Epithelial cell of prostate (primary cell): Measurements from ENCODE around the gene OR13C2.

Source experiments
- DNase-seq: peaks from one replicate; pipeline ENCODE4 v3.0.0-alpha.2; 2011; ENCODE audit warnings: low read depth, low spot score
- H3K27ac ChIP-seq: fragments of 450-650 bp; 2 replicates; pipeline ENCODE4 v1.5.1; 2017; ENCODE audit warnings: mild to moderate bottlenecking

Gene OR13C2

DNA sequence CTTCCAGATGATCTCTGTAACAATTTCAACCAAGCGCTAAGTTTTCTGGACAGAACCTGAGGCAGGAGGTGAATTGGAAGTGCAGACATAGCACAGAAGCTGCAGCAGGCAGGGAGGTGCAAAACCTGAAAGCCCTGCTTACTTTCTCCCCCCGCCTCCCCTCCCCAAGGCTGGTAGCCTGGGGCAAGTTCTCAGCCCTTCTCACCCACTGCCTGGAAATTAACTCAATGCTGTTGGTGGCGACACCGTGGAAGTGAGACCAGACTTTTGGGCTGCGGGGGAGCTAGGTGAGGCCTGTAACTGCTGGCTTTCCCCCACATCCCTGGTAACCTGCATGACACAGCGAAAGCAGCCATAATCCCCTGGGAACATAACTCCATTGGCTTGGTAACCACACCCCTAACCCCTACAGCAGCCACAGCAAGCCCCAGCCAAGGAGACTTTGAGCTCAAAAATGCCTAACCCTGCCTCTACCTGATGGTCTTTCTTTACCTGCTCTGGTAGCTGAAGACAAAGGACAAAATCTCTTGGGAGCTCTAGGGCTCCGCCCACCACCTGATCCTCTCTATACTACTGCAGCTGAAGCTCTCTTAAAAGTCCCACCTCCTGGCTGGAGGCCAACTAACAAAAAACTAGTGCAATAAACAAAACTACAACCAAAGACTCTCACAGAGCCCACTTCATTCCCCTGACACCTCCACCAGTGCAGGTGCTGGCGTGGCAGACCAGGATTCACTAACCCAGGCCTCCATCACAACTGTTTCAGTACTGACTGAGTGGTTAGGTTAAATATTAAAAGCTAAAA lies 48.4 kb downstream of the OR13C2 start:
- no peak for DNase-seq
- no peak overlapping the region for H3K27ac ChIP-seq

DNA sequence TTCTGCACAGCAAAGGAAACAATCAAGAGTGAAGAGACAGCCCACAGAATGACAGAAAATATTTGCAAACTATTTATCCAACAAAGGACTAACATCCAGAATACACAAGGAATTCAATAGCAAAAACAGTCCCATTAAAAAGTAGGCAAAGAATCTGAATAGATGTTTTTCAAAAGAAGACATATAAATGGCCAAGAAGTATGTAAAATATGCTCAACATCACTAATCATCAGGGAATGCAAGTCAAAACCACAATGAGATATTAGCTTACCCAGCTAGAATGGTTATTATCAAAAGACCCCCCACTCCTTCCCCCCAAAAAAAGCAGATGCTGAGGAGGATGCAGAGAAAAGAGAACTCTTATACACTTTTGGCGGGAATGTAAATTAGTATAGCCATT lies 49.9 kb downstream of the OR13C2 start:
- DNase-seq: no peak

More for the DNA sequence above, 49.9 kb downstream of the OR13C2 start:
- H3K27ac ChIP-seq: no peak overlapping the region
